Immature natural killer cell (primary cell): ENCODE results near the gene SLC8B1. TPM values are rescaled to one million over a fixed set of nuclear protein-coding genes. Genes with fewer than 3 reads are reported as not detected.

Source experiments
- DNase-seq, 3 donors: peaks; one replicate each; pipeline ENCODE4 v3.0.0; 2022; ENCODE audit warnings: mixed read lengths in 1 of 3
- H3K27ac Mint-ChIP-seq, 6 donors: one replicate each; pipeline ENCODE4 v1.8.0; 2020; ENCODE audit warnings: mixed read lengths in 6 of 6, mild to moderate bottlenecking in 5 of 6, inconsistent platforms in 4 of 6, moderate library complexity in 3 of 6
- H3K27me3 Mint-ChIP-seq, 3 donors: one replicate each; pipeline ENCODE4 v1.8.0; 2020 to 2021; ENCODE audit warnings: low read depth in 3 of 3, mild to moderate bottlenecking in 3 of 3, mixed read lengths in 3 of 3, moderate library complexity in 3 of 3, inconsistent platforms in 1 of 3
- H3K36me3 Mint-ChIP-seq, 3 donors: one replicate each; pipeline ENCODE4 v1.8.0; 2020; ENCODE audit warnings: mixed read lengths in 3 of 3, inconsistent platforms in 2 of 3, mild to moderate bottlenecking in 2 of 3
- H3K4me1 Mint-ChIP-seq, 2 donors: one replicate each; pipeline ENCODE4 v1.8.0; 2020; ENCODE audit warnings: inconsistent platforms in 2 of 2, mild to moderate bottlenecking in 2 of 2, mixed read lengths in 2 of 2, moderate library complexity in 1 of 2
- H3K4me3 Mint-ChIP-seq, 5 donors: one replicate each; pipeline ENCODE4 v1.8.0; 2020; ENCODE audit warnings: mild to moderate bottlenecking in 5 of 5, mixed read lengths in 5 of 5, inconsistent platforms in 3 of 5, moderate library complexity in 3 of 5
- H3K9me3 Mint-ChIP-seq, 6 donors: one replicate each; pipeline ENCODE4 v1.8.0; 2020; ENCODE audit warnings: mild to moderate bottlenecking in 6 of 6, mixed read lengths in 6 of 6, inconsistent platforms in 4 of 6, moderate library complexity in 3 of 6
- polyA plus RNA-seq, 3 donors: library from polyadenylated mRNA; unstranded; fragments of 300-500 nt; fragmentation: Illumina TruSeq; gene quantifications; one replicate each; pipeline ENCODE4 v1.2.3, GENCODE V29; 2021

The SLC8B1 gene
- polyA plus RNA-seq, result 10 to 100 TPM in 2 of 3 donors, 1 to 10 TPM in 1; 8.0 to 18.6 (median 10.3) TPM

DNA sequence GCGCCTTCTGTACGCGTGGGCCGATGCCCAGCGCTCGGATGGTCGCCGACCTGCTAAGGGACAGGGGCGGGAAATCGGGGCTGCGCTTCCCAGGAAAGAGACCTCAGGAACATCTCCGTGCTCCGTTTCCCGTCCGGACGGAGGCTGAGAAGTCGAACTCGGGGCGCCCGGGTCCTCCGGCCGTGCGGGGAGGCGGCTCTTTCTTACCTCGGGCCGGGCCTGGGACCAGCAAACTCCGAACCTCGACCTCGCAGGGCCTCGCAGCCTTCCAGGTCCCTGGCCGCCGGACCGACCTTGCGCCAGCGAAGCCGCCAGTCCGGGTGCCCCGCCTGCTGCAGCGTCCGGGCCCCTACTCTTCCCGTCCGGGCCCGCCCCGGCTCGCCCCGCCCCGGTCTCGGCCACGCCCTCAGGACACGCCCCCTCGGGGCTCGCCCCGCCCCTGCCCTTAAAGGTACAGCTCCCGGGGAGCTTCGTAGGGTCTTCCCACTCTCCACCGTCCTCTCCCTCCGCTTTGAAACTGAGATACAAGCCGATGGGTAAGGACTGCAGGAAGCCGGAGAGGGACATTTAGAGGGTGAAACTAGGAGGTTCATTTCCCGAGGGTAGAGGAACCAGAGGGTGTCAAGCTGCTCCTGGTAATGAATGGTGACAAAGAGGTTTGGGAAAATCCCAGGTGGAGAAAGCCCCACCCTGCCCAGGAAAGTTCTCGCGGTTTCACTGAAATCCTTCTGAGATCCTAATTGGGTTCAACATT lies at the start of gene SLC8B1:
SLC8B1 (minus strand) TSS at position 324 of the 754 bp plus-strand sequence. CDS start 2,231 bp downstream, outside the sequence.
- Mint-ChIP-seq H3K4me1 (peaks cover 12 to 31% of the 10 kb centered on the region in 2 donors), H3K4me3 (peak within 1 kb of the TSS; percentile 88 to 98 (median 93)), H3K27me3 (peaks cover 0 to 6% (median 3%) of the 10 kb centered on the region in 3 donors), H3K9me3 (no peaks in the 10 kb centered on the region), H3K27ac (peak within 1 kb of the TSS; percentile 59 to 84 (median 66)), H3K36me3 (peaks cover 7 to 19% (median 18%) of the 10 kb centered on the region in 3 donors)
- peak; percentile 76 to 80 (median 78) for DNase-seq

DNA sequence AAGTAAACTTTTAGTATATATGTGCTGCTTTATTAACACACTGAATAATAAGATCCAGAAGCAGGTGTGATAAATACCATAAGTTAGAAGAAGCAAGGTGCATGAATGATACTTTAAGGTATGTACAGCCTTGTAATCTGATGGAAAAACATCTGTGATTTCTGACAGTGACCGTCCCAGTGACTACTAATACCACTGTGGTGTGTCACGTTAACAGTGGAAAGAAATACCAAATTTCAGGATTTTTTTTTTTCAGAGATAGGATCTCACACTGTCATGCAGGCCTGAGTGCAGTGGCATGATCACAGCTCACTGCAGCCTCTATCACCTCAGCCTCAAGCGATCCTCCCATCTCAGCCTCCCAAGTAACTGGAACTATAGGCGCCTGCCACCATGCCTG lies 47.3 kb upstream of the SLC8B1 start:
- Mint-ChIP-seq H3K9me3 (no peaks in the 10 kb centered on the region), H3K36me3 (peaks cover 3 to 10% (median 4%) of the 10 kb centered on the region in 3 donors), H3K27me3 (peaks cover 0 to 1% (median under 1%) of the 10 kb centered on the region in 3 donors), H3K4me3 (no peak overlapping the region), H3K4me1 (no peaks in the 10 kb centered on the region), H3K27ac (no peak overlapping the region)
- no peak for DNase-seq

DNA sequence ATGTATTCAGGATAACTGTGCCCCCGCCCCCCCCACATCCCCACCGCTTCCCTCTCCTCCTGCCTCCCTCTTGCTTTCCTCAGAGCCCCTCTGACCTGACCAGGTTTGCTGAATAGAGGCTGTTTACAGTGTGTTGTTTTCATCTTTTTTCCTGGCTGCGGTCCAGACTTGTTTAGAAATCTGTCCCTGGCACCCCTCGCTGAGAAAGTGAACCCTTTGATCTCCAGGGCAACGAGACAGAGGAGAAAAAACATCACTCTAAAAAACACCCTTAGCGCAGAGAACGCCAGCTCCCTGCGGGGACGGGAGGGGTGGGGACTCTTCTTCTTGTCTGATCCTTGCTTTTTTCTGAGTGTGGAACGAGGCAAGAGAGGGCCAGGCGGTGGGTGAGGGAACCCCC lies 46.3 kb upstream of the SLC8B1 start:
- peaks cover 0 to 1% (median 0%) of the 10 kb centered on the region in 3 donors for H3K27me3 Mint-ChIP-seq
- DNase-seq, result no peak
- no peak overlapping the region for H3K4me3 Mint-ChIP-seq
- H3K9me3 Mint-ChIP-seq, result no peaks in the 10 kb centered on the region
- peaks cover 3 to 9% (median 7%) of the 10 kb centered on the region in 3 donors for H3K36me3 Mint-ChIP-seq
- H3K27ac Mint-ChIP-seq, result no peak overlapping the region
- no peaks in the 10 kb centered on the region for H3K4me1 Mint-ChIP-seq

DNA sequence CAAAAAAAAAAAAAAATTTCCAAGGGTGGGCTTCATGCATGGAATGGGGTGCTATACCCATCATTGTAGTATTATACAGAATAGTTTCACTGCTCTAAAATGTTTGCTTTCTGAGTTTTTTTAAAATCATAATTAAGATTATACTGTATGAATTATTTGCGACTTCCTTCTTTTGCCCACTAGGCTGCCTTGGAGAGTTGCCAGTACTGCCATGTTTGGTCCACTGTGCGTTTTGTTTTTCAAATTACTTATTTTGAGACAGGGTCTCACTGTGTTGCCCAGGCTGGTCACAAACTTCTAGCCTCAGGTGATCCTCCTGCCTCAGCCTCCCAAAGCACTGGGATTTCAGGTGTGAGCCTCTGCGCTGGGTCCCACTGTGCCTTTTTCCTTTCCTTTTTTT lies 43.4 kb upstream of the SLC8B1 start:
- no peaks in the 10 kb centered on the region for H3K27me3 Mint-ChIP-seq
- H3K4me3 Mint-ChIP-seq, result no peak overlapping the region
- no peak overlapping the region for H3K27ac Mint-ChIP-seq
- H3K4me1 Mint-ChIP-seq, result no peaks in the 10 kb centered on the region
- no peaks in the 10 kb centered on the region for H3K9me3 Mint-ChIP-seq
- H3K36me3 Mint-ChIP-seq, result peaks cover 3 to 20% (median 13%) of the 10 kb centered on the region in 3 donors
- no peak for DNase-seq

DNA sequence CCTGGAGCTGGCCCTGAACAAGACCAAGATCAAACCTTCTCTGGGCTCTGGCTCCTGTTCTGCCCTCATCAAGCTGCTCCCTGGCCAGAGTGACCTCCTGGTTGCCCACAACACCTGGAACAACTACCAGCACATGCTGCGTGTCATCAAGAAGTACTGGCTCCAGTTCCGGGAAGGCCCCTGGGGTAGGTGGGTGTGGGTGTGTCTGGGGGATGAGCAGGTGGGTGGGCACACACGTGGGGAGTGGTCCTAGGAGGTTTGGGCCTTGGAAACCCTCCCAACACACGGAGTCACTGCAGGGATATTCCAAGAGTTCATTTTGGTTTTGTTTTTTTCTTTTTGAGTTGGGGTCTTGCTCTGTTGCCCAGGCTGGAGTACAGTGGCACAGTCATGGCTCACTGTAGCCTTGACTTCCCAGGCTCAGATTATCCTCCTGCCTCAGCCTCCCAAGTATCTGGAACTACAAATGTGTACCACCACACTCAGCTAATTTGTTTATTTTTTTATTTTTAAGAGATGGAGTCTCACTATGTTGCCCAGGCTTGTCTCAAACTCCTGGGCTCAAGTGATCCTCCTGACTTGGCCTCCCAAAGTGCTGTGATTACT lies 40.0 kb upstream of the SLC8B1 start:
- H3K27me3 Mint-ChIP-seq, result no peaks in the 10 kb centered on the region
- H3K27ac Mint-ChIP-seq, result no peak overlapping the region
- no peak overlapping the region for H3K4me3 Mint-ChIP-seq
- no peaks in the 10 kb centered on the region for H3K9me3 Mint-ChIP-seq
- H3K36me3 Mint-ChIP-seq, result peaks cover 0 to 23% (median 16%) of the 10 kb centered on the region in 3 donors
- no peak for DNase-seq
- H3K4me1 Mint-ChIP-seq, result no peaks in the 10 kb centered on the region

DNA sequence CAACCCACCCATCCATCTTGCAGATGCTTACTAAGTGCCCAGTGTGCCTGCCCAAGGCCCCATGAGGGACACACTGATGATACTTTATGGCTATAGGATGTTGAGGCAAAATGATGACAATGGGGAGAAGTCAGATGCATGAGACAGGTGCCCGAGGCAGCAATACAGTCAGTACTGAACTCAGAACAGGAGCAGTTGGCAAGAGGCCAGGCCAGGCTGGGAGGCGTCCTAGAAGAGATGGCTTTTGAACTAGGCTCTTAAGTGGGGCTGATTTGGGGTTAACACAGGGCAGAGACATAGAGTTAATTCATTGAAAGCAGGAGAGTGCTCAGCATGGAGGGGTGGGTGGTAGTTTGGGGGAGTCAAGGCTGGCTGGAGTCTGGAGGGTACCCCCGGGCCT lies 39.1 kb upstream of the SLC8B1 start:
- no peaks in the 10 kb centered on the region for H3K9me3 Mint-ChIP-seq
- H3K27me3 Mint-ChIP-seq, result no peaks in the 10 kb centered on the region
- no peak overlapping the region for H3K4me3 Mint-ChIP-seq
- no peaks in the 10 kb centered on the region for H3K4me1 Mint-ChIP-seq
- H3K27ac Mint-ChIP-seq, result no peak overlapping the region
- H3K36me3 Mint-ChIP-seq, result peaks cover 0 to 23% (median 16%) of the 10 kb centered on the region in 3 donors
- no peak for DNase-seq

DNA sequence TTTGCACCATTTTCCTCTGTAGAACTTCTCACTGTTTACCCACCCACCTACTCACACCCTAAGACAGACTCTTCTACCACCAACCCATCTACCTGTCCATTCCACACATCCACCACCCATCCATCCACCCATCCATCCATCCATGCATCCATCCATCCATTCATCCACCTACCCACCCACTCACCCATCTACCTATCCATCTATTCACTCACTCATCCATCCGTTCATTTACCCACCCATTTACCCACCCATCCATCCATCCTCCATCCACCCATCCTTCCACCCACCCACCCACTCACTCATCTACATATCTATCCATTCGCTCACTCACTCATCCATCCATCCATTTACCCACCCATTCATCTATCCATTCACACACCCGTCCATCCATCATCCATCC lies 38.5 kb upstream of the SLC8B1 start:
- Mint-ChIP-seq H3K36me3 (peaks cover 0 to 23% (median 16%) of the 10 kb centered on the region in 3 donors), H3K27me3 (no peaks in the 10 kb centered on the region), H3K4me1 (peaks cover 0 to under 1% of the 10 kb centered on the region in 2 donors), H3K4me3 (no peak overlapping the region), H3K9me3 (no peaks in the 10 kb centered on the region), H3K27ac (no peak overlapping the region)
- DNase-seq, result no peak

DNA sequence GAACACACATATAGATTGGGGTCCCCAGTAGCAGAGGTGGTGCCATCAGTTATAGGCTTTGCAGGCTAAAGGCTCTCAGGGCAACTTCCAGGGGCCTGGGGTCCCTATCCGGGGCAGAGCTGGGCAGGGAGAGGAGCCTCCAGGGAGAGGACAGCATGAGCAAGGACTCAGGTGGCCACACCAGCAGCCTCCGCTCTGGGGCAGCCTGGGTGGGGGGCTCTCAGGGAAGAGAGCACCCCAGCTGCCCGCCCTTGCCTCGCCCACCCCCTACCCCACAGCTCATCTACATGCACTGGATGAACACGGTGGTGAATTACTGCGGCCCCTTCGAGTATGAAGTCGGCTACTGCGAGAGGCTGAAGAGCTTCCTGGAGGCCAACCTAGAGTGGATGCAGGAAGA lies 37.5 kb upstream of the SLC8B1 start:
- Mint-ChIP-seq H3K27ac (no peak overlapping the region), H3K27me3 (no peaks in the 10 kb centered on the region), H3K4me1 (peaks cover 0 to 2% of the 10 kb centered on the region in 2 donors), H3K4me3 (no peak overlapping the region), H3K9me3 (no peaks in the 10 kb centered on the region), H3K36me3 (peaks cover 0 to 20% (median 16%) of the 10 kb centered on the region in 3 donors)
- no peak for DNase-seq

DNA sequence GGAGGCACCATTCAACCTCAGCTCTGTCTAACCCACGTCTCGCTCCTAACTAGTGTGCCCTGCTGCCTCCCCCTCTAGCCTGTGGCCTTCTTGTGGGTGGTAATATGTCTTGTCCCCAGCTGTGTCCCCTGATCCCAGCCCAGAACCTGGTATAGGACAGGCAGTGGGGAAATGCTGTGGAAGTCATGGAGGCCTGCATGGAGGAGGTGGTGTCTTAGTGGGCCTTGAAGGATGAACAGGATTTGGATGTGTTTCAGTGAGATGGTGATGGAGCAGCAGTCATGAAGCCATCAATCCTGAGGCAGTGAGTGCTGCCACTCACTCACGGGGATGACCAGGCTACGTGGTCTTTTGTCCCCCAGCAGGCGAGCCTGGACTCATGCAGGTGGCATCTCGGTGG lies 36.9 kb upstream of the SLC8B1 start:
- H3K27ac Mint-ChIP-seq, result no peak overlapping the region
- DNase-seq, result no peak
- H3K4me3 Mint-ChIP-seq, result no peak overlapping the region
- H3K9me3 Mint-ChIP-seq, result no peaks in the 10 kb centered on the region
- H3K36me3 Mint-ChIP-seq, result peaks cover 0 to 16% (median 13%) of the 10 kb centered on the region in 3 donors
- no peaks in the 10 kb centered on the region for H3K27me3 Mint-ChIP-seq
- peaks cover 0 to 2% of the 10 kb centered on the region in 2 donors for H3K4me1 Mint-ChIP-seq

DNA sequence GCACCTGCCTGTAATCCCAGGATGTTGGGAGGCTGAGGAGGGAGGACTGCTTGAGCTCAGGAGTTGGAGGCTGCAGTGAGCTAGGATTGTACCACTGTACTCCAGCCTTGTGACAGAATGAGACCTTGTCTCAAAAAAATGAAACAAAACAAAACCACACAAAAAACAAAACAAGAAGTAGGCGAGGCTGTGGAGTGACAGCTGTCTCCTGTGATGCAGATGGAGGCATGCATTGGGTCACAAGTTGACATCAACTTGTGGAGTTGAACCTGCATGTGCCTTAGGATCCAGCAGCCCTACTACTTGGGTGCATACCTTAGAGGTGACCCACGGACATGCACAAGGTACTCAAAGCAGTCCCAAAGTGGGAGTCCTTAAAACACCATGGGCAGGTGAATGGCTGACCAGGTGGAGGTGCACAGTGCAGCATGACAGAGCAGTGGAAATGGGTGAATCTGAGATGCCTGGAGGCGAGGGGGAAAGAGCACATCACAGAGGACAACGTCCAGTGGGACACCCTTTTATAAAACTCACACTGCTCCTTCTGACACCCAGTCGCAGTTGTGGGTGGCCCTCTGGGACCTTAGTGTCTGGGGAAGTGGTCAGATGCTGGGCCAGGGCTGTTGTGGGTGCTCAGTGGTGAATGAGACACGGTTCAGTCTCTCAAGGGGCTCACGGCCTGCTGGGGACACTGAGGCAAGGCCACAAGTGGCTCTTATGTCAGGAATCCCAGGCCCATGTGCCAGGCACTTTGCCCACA lies 36.2 kb upstream of the SLC8B1 start:
- H3K4me3 Mint-ChIP-seq, result no peak overlapping the region
- H3K4me1 Mint-ChIP-seq, result peaks cover 0 to 2% of the 10 kb centered on the region in 2 donors
- peaks cover 0 to 19% (median 13%) of the 10 kb centered on the region in 3 donors for H3K36me3 Mint-ChIP-seq
- peaks cover 0 to 2% (median 0%) of the 10 kb centered on the region in 3 donors for H3K27me3 Mint-ChIP-seq
- no peak for DNase-seq
- H3K27ac Mint-ChIP-seq, result no peak overlapping the region
- no peaks in the 10 kb centered on the region for H3K9me3 Mint-ChIP-seq

DNA sequence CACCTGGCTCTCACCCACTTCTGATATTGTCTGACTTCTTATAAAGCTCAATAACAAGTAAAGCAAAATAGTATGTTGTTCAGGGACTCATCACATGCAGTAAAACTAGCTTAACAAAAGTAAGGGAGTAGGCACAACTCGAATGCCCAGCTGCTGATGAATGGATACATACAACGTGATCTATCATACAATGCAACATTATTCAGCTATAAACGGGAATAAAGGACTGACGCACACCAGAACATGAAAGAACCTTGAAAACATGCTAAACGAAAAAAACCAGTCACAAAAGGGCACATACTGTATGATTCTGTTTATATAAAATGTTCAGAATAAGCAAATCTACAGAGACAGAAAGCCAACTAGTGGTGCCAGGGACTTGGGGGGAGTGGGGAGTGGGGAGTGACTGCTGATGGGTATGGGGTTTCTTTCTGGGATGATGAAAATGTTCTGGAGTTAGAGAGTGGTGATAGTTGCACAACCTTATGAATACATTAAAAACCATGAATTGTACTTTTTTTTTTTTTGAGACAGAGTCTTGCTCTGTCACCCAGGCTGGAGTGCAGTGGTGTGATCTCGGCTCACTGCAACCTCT lies 34.6 kb upstream of the SLC8B1 start:
- H3K27me3 Mint-ChIP-seq, result peaks cover 0 to 2% (median 0%) of the 10 kb centered on the region in 3 donors

DNA sequence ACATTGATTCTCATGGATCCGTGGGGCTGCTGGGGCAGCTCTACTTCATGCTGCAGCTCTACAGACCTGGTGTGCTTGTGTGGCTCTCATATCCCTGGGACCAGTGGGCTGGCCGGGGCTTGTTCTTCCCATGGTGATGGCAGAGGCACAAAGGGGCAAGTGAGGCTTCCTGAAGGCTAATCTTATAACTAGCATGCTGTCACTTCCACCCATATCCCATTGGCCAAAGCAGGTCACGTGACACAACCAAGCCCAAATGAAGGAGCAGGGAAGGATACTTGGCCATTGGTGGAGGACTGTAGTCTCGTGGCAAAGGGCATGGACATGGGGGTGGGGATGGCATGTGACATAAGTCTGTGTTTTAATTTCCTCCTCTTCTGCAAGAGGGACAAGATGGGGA lies 33.4 kb upstream of the SLC8B1 start:
- peaks cover 0 to 12% (median 10%) of the 10 kb centered on the region in 3 donors for H3K36me3 Mint-ChIP-seq
- no peaks in the 10 kb centered on the region for H3K9me3 Mint-ChIP-seq
- no peak overlapping the region for H3K4me3 Mint-ChIP-seq
- peaks cover 0 to 2% (median 0%) of the 10 kb centered on the region in 3 donors for H3K27me3 Mint-ChIP-seq
- H3K27ac Mint-ChIP-seq, result no peak overlapping the region
- no peak for DNase-seq
- H3K4me1 Mint-ChIP-seq, result peaks cover 0 to 2% of the 10 kb centered on the region in 2 donors

More for the DNA sequence above, 34.6 kb upstream of the SLC8B1 start:
- Mint-ChIP-seq H3K36me3 (peaks cover 0 to 16% (median 14%) of the 10 kb centered on the region in 3 donors), H3K4me1 (peaks cover 0 to 2% of the 10 kb centered on the region in 2 donors), H3K9me3 (no peaks in the 10 kb centered on the region), H3K27ac (no peak overlapping the region), H3K4me3 (no peak overlapping the region)
- DNase-seq, result no peak

DNA sequence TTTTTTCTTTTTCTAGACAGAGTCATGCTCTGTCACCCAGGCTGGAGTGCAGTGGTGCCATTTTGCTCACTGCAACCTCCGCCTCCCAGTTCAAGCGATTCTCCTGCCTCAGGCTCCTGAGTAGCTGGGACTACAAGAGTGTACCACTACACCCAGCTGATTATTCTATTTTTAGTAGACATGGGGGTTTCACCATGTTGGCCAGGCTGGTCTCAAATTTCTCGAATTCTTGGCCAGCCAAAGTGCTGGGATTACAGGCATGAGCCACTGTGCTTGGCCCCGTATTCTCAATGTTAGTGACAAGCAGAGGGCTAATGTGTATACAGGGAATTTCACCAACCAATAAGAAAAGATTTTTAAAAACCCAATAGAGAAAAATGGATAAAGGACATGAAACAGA lies 31.9 kb upstream of the SLC8B1 start:
- peaks cover 0 to 2% of the 10 kb centered on the region in 2 donors for H3K4me1 Mint-ChIP-seq
- H3K27me3 Mint-ChIP-seq, result peaks cover 0 to 2% (median 0%) of the 10 kb centered on the region in 3 donors
- no peak overlapping the region for H3K4me3 Mint-ChIP-seq
- no peaks in the 10 kb centered on the region for H3K9me3 Mint-ChIP-seq
- no peak overlapping the region for H3K27ac Mint-ChIP-seq
- no peak for DNase-seq
- peaks cover 0 to 9% (median 7%) of the 10 kb centered on the region in 3 donors for H3K36me3 Mint-ChIP-seq
